ENCODE measurements around the gene ATP6V1G3.
"Not testable (repeated sequence)": the region's sequence is repeated elsewhere in the genome, so short reads cannot be mapped to it uniquely, and the experiment has no call there.

ATP6V1G3 gene

DNA sequence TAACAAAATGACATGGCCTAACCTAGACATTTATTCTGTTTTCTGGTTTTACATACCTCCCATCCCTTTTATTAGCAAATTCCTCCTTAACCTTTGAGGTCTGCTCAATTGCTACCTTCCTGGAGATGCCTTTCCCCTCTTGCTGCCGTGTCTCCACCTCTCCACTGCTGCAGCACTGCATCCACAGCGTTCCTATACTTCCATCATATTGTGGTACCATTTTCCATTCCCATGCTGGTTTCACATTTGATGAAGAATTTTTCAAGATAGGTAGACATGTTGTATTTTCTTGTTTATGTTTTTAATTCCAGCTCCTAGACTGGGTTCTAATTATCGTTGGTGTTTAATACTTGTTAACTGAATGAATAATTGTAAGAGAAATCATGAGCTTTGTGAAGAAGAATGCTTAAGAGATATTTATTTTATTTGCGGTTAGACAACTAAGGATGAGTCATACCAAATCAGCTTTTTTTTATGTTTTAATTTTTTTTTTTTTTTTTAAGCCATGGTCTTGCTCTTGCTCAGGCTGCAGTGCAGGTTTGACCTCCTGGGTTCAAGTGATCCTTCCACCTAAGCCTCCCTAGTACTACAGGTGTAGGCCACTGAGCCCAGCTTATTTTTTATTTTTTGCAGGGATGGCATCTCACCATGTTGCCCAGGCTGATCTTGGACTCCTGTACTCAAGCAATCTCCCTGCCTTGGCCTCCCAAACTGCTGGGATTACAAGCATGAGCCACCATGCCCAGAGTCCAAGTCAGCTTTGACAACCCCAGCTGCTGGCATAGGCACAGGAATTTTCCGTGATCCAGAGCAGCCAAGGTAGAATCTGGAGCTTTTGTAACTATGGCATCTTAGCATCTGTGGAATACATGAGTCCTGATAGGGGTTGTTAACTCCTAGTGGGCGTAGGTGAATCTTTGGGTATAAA, 44.0 kb downstream of the ATP6V1G3 start:
- DNase-seq (ENCODE audit: low read depth in 2 of 2), result no peak

DNA sequence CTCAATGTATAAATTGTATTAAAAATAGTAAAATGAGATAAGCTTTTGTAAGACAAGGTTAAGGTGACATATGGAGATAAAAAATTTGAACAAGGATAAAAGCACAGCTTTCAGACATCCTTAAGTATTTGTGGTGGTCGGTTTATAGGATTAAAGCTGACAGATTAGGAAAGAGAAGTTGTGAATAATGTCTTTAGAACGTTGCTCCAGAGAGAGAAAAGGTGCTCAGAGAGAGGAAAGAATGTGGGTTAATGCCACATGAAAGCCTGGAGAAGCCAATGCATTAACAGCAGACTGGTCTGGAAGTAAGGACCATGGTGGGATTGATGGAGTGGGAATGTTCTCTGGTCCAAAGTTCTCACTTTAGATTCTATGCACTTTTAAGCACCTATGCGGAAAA, 44.8 kb downstream of the ATP6V1G3 start:
- DNase-seq (ENCODE audit: low read depth in 2 of 2), result no peak

DNA sequence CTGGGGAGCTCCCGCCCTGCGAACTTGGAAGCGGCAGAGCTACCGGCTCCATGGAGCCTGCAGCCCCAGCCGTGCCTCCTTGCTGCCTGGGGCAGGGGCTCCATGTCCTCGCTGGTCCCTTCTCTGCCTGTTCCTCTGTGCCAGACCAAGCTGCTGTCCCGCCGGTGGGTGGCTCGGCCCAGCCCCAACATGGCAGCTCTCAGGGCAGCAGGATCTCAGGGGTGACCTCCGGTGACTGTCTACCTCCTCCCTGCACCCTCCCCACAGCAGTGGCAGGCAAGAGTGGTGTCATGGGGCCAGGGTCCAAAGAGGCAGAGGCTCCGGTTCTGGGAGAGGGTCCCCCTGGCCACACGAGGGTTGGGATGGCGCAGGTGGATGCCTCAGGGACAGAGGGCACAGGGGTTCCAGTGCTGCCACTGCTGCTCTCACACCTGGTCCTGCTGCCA, 45.8 kb downstream of the ATP6V1G3 start:
- DNase-seq (ENCODE audit: low read depth in 2 of 2), result no peak

DNA sequence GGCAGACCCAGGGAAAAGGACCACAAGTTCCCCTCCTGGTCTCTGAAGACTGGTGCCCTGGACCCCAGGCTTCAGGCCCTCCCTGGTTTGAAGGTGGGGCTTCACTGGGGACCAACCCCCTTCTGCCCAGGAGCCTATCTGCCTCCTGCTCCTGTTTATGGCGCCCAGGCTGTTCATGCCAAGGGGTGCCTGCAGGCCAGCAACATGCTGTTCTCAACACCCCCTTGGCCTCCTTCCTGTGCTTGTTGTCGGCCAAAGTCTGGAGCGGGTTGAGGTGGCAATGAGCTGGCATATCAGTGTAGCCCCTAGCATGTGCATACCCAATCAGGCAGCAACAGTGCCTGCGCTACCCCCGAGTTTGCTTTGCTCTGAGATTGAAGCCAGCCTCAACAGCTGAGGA, 46.3 kb downstream of the ATP6V1G3 start:
- no peak for DNase-seq (ENCODE audit: low read depth in 2 of 2)

DNA sequence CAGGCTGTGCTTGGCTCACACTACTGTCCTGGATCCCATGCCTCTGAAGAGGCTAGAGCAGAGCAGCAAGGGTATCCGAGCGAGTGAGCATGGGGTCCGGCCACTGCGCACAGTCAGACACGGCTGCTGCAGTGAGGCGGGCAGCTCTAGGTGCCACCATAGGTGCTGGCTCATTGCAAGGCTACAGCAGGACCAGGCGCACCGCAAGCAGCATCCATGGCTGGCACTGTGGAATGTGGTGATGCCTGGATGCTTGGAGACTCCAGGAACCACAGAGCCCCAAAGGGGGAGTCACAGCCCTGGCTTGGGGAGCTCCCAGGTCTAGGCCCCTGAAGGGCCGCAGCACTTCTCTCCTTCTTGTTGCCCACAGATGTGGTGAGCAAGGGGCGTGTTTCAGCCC, 47.2 kb downstream of the ATP6V1G3 start:
- DNase-seq (ENCODE audit: low read depth in 2 of 2), result no peak

DNA sequence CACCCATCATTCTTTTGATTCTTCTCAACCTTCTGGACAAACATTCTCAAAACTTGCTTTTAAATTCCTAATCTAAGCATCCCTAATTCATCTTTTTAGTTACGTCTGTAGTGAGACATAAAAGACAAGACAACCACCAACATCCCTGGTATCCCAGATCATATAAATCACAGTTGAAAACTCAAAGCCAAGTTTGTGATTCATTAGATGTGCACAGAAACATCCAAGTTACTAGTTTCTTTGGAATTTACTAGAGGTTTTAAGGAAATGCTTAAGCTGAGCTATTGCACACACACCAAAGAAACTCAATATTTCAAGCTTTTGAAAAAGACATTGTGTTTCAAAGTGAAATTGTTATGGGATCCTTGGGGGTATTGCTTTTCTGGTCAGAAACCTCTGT, 47.6 kb downstream of the ATP6V1G3 start:
- DNase-seq (ENCODE audit: low read depth in 2 of 2), result no peak

DNA sequence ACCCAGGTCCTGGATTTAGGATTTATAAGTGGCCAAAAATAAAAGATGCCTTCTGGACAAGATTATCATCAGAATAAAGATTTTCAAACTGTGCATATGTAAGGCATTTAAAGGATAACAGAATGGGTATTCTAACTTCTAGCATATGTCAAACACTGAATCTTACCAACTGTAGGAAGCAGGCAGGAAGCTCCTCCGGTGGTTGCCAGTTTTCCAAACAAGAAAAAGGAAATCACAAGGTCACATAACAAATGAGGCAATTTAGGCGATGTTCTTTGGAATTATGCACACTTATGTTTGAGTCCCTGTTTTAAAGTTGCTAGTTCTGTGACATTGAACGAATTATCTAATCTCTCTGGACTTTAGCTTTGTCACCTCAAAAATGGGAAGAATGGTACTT, 48.9 kb downstream of the ATP6V1G3 start:
- DNase-seq (ENCODE audit: low read depth in 2 of 2), result no peak

DNA sequence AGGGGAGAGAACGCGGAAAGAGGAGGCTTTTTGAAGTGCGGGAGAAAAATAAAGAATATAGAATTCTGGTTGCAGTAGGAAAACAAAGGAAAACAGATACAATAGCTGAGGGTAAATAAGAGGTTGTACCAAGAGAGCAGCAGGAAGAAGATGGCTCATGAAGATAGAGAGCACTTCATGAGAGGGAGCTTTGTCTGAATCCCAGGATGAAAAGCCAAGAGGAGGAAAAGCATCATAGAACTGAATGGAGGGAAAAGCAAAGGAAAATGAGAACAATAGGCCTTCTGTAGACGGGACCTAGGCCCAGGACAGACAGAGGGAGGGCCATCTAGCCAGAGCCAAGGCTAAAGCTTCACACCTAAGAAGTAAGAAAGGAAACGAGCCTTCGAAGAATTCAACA, 49.5 kb downstream of the ATP6V1G3 start:
- no peak for DNase-seq (ENCODE audit: low read depth in 2 of 2)

DNA sequence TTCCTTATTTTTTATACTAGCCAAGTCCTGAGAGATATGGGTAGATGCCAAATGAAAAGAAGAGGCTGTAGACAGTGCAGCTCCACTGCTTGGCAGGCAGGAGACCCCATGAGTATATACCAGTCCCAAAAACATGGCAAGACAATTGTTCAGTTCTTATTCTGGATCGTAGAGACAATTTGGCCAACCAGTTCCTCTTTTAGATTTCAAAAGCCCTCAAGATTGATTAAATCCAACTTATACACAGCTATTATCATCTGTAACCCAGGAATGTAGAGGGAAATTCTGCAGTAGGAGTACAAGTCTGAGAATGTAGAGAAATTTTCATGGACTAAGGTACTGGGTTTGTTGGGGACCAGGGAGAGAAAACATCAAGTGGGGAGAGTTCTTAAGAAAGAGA, 50.3 kb downstream of the ATP6V1G3 start:
- DNase-seq (ENCODE audit: low read depth in 2 of 2), result no peak

DNA sequence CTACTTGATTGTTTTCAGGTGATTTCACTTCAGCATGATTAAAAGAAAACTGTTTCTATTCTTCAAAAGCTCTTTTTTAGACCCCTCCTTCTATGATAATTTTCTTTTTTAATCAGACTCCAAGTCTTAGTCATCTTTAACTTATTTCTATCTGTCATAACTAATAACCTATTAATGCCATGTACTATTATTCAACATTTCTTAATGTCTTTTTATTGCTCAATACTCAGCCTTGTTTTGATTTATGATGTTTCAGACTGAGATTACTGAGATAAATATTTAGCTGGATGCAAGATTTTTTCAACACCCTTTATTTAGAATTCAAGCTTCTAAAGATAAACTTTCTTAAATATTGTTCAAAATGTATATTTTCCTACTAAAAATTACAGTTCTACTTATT, 53.6 kb downstream of the ATP6V1G3 start:
- DNase-seq (ENCODE audit: low read depth in 2 of 2), result no peak

DNA sequence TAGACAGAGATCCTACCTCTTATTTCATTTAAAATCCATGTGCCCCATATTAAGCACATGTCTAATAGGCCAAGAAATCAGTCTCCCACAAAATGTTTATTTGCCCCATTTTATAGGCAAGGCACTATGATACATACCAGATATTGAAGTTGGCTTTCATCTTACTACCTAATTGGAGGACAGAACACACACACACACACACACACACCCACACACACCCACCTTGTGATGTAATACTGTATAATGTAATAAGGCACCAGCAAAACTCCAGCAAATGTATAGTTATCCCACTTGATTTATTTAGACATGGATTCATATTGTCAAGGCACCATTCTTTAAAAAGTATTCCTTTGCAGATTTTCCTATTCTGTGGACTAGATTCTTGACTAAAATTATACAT, 56.8 kb downstream of the ATP6V1G3 start:
- DNase-seq (ENCODE audit: low read depth in 2 of 2), result no peak

DNA sequence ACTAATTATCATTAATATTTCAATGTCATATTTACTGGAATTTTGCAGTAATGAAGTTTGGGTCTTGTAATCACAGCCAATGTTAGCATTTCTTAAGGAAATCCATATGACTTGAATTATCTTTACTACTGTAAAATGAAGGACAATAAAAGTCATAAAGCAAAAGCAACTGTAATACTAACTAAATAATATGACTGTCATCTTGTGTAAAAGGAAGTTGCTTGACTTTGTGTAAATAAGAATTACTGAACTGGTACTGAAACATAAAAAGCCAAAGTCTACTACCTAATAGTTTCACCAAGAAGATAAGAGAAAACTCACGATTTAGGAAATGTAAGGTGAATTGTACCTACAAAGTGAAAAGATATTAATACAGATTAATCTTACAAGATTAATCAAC, 57.5 kb downstream of the ATP6V1G3 start:
- DNase-seq (ENCODE audit: low read depth in 2 of 2), result no peak

DNA sequence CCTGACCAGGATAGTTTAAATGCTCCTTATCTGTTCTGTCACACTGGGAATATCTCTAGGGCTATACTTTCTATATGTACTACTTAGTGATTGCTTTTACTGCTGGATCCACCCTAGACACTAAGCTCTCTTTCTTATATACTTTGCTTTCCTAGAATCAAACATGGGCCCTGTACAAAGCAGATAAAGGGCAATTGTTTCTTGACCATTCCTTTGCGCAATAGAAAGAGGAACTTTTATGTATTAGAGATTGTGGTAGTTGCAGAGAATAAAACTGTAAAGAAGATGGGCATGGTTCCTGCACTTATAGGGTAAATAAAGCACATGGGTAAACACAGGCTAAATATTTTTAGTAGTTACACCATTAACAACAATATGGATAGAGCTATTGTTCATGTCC, 58.8 kb downstream of the ATP6V1G3 start:
- no peak for DNase-seq (ENCODE audit: low read depth in 2 of 2)

DNA sequence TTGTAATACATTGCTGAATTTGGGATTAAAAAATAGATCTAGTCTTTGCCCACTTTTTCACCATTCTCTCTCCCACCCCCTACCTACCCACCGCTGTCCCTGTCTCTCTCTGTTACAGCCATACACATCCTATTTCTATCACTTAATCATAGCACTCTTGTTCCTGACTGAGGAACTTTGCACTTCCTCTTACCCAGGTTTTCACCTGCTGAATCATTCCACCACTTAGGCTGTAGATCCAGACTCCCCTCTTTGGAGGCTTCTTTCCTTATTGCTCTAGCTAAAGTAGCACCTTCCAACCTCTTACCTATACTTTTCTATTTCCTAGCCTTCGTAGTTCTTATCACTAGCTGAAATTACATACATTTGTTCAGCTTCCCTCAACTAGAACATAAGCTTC, 59.6 kb downstream of the ATP6V1G3 start:
- no peak for DNase-seq (ENCODE audit: low read depth in 2 of 2)

DNA sequence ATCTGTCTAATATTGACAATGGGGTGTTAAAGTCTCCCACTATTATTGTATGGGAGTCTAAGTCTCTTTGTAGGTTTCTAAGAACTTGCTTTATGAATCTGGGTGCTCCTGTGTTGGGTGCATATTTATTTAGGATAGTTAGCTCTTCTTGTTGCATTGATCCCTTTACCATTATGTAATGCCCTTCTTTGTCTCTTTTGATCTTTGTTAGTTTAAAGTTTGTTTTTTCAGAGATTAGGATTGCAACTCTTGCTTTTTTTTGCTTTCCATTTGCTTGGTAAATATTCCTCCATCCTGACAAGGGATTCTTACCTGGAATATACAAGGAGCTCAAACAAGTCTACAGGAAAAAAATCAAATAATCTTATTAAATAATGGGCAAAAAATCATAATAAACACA, 63.1 kb downstream of the ATP6V1G3 start:
- DNase-seq (ENCODE audit: low read depth in 2 of 2), result not testable (repeated sequence)
